HG03108 (cell line): ENCODE measurements around the gene PKD1.
"Not testable (repeated sequence)": the region's sequence is repeated elsewhere in the genome, so short reads cannot be mapped to it uniquely, and the experiment has no call there.

Source experiments
- ATAC-seq: cut with Tn5 transposase; IDR thresholded peaks from one replicate; pipeline ENCODE4 v1.9.1; 2021; ENCODE audit warnings: moderate library complexity; ENCODE audit not compliant: unreplicated experiment

The PKD1 gene

DNA sequence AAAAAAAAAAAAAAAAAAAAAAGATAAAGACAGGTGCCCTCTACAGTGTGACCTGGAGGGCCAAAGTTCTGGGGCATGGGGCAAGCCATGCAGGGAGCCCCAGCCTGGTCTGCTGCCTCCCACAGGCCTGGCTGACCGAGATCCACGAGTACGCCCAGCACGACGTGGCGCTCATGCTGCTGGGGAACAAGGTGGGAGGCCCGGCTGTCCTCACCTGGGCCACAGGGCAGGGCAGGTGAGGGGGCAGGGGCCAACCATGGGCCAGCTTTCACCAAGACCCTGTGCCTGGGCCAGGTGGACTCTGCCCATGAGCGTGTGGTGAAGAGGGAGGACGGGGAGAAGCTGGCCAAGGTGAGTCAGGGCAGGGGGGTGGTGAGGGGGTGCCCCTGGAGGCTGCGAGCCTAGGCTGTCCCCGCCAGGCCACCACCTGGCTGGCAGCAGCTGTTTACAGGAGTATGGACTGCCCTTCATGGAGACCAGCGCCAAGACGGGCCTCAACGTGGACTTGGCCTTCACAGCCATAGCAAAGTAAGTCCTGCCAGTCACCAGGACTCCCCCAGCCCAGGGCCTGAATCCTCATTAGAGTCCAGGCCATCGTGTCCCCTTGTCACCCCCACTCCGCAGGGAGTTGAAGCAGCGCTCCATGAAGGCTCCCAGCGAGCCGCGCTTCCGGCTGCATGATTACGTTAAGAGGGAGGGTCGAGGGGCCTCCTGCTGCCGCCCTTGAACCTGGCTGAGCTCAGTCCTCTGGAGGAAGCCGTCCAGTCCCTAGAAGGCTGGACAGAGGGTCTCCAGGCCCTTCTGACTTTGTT is 17.2 kb upstream of the PKD1 start:
- ATAC-seq: no peak

DNA sequence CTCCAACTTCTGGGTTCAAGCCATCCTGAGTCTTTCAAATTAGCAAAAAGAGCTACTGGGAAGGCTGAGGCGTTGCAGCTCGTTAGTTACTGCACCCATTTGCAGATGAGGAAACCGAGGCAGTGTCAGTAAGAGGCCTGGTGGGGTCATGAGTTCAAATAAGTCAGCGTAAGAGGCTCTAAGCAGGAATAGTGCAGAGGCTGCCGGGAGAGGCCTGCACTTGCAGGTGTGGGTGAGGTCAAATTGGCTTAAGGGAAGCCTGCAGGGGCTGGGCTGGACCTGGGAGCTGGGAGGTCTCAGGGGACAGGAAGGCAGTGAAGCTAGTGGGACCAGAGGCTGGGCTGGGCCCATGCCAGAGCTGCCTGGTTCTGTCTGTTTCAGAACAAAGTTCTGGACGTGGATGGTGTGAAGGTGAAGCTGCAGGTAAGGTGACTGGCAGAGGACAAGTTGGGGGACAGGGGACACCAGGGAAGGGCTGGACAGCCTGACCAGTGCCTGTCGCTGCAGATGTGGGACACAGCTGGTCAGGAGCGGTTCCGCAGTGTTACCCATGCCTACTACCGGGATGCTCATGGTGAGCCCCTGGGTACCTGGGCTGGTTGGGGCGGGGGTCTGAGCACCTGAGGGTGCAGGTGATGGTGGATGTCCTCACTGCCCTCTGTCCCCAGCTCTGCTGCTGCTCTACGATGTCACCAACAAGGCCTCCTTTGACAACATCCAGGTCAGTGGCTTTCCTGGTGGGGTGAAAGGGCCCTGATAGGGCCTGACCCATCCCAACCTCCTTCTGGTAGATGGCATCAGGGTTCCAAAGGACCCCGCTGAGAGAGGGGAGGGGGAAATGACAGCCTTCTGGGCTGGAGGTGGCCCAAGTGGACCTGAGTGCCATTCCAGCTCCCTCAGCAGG is 15.7 kb upstream of the PKD1 start:
- ATAC-seq: no peak

DNA sequence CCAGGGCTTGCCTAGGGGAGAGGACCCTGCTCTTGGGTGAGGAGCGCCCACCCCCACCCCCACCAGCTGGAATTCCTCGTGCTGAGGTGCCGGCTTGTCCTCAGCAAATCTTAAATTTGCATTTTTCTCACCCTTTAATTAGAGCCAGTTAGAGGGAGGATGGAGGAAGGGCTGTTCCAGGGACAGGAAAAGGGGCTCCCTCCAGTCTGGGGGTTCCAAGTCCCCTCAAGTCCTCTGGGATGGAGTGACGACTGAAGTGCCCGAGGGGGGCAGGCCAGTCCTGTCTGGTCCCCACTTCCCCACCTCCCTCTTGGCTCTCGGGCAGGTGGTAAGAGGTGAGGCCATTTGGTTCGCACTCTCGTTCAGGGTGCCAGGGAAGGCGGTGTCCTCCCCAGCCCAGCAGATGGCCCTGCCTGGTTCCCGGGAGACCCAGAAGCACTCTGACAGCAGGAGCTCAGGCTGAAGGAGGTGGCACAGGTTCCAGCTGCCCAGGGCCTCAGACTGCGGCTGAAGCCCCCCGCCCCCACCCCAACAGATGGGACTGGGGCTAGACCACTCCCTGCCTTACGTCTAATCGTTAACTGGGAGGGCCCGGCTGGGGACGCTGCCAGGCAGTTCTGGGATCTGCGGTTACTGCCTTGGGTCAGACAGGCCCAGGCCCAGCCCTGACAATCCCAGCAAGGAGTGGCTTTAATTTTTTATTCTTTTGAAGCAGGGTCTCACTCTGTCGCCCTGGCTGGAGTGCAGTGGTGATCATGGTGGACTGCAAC is 14.9 kb upstream of the PKD1 start:
- ATAC-seq: no peak

- ATAC-seq: no peak
These were observed 14.1 kb upstream of the PKD1 start for GRCh38 chr16:2149630-2150417.

- ATAC-seq: no peak
These were observed 13.3 kb upstream of the PKD1 start for GRCh38 chr16:2148714-2149629.

DNA sequence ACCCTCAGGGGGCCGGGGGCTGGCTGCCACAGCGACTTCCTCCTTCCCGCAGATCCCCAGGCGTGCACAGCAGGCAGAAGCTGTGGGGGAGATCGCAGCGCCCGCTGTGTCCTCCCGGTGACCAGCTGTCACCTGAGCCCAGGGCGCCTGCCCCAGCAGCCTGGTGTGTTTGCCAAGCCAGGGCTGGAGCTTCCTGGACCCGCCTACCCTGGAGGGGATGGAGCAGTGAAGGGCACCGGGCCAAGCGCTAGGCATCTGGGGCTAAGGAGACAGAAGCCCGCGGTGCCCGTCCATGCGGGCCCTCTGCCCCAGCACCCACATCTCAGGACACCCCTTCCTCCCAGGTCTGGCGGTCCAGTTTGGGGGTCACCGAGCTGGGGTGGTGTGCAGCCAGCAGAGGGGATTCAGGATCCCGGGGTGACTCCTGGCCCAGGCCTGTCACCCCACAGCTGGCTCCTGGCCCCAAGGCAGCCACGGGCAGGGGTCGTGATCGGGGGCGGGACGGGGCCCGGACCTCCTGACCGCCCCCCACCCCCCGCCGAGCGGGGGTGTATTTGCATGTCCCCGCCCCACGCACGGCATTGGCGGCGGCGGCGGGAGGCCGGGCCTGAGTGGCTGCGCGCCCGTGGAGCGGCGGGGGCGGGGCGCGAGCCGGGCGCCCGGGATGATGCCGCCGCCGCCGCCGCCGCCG is 12.4 kb upstream of the PKD1 start, which contains the start of gene RAB26:
RAB26 (plus strand) TSS at position 645 of the 691 bp plus-strand sequence. CDS start 159 bp downstream, outside the sequence.
- ATAC-seq: no peak

DNA sequence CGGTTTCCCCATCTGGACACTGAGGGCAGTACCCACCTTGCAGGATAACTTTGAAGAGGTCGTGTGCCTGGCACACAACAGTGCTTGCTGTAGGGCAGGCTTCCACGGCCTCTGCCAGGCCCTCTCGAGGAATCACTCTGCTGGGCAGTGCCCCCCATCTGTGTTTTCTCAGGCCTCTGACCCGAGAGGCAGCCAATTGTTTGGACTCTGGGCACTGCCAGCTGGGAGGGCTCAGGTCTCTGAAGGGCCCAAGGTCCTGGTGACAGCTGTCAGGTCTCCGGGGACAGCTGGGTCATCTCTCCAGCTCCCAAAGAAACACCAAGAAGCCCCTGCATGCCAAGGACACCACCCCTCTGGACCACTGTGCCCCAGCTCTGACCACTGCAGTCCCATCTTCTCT is 11.7 kb upstream of the PKD1 start:
- no peak for ATAC-seq

DNA sequence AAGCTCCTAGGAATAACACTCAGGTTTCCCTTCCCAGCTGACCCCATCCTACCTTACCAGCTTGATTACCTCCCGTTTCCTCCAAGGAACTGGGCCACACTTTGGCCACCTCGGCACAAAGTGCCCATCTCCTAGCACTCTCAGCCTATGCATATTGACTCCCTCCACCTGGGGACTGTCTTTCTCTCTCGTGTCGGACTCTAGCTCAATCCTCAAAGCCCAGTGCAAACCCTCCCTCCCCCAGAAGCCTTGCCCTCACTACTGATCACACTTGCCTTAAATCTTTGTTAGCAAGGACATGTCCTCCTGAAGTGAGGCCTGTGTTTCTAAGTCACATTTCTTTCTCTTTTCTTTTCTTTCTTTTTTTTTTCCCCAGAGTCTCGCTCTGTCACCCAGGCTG is 10.1 kb upstream of the PKD1 start:
- ATAC-seq: no peak

GRCh38 chr16:2143878-2144485 is 8.3 kb upstream of the PKD1 start:
- no peak for ATAC-seq

GRCh38 chr16:2142942-2143877 is 7.5 kb upstream of the PKD1 start:
- no peak for ATAC-seq

DNA sequence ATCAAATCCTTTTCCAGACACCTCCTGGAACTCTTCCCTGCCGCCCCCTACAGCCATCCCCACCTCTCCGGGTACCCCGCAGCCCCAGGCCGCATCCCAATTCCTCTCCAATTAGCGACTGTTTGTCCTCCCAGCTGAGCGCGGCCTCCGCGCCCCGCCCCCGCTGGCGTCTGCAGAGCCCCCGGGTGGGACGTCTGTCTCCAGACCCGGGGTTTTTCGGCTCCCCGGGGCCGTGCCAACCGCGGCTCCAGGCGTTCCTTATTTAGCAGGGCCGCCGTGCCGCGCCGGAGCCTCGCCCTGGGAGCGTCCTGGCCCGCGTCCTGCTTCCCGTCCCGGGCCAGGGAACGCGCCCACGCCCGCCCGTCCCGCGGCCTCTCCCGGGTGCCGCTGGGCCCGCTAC is 627 bp downstream of the PKD1 start:
- ATAC-seq: not testable (repeated sequence)

DNA sequence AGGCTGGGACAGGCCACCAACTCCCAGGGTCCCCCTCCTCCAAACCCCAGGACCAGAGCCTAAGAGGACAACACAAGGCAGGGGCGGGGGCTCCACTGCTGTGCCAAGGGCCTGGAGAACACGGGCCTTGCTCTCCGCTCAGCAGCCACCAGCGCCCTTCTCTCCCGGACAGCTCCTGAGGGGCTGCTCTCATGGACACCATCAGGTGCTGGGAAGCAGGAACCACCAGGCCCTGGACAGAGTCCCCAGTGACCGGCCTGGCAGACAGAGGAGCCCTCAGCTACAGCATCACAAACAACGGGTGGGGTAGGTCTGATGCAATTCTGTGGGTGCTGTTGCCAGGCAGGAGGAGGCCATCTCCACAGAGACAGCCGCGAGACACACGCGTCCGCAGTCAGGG is 1.9 kb downstream of the PKD1 start:
- ATAC-seq: not testable (repeated sequence)

DNA sequence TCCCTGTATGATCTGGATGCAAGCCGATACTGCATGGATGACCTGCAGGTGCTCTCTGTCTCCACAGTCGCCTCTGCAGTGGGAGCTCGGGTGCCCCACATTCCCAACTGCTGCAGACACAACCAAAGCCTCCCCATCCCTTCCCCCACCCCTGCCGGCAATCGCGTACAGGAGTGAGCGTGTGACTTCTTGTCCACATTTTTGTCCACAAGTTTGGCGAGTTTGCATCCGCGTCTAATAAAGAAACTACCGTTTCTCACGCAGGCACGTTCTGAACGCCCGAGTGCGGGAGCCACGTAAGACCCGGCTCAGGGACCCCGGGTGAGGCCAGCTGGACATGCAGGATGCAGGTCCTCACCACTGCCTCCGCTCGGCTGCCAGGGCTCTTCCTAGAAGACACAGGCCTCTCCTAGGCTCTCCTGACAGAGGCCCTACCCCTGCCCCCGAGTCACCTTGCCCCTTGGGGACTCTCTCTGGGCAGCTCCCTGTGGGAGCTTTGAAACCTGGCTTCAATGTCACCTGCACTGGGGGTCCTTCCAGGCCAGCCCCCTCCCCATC is 5.7 kb downstream of the PKD1 start:
- ATAC-seq: not testable (repeated sequence)

DNA sequence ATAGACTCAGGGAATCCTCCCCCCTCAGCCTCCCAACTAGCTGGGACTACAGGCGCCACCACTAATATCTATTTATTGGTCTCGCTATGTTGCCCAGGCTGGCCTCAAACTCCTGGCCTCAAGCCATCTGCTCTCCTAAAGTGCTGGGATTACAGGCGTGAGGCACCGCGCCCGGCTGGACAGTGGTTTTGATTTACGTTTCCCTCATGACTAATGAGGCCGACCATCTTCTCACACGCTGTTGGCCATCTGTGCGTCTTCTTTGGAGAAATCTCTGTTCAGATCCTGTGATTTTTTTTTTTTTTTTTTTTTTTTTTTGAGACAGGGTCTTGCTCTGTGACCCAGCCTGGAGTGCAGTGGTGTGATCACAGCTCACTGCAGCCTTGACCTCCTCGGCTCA is 6.4 kb downstream of the PKD1 start:
- ATAC-seq: not testable (repeated sequence)

- ATAC-seq: not testable (repeated sequence)
These were observed 7.9 kb downstream of the PKD1 start for GRCh38 chr16:2127630-2128280.

GRCh38 chr16:2126928-2127556 is 8.7 kb downstream of the PKD1 start:
- not testable (repeated sequence) for ATAC-seq
